GM19043 (cell line): Measurements from ENCODE around the gene FMO2.
A peak's percentile ranks its signal among the peaks of the same experiment; 100 is the strongest.

Experiments
- ATAC-seq: cut with Tn5 transposase; IDR thresholded peaks from one replicate; pipeline ENCODE4 v1.9.1; 2021; ENCODE audit warnings: low read depth; ENCODE audit not compliant: unreplicated experiment

The FMO2 gene

GRCh38 chr1:171173069-171173468, 12.0 kb upstream of the FMO2 start:
- ATAC-seq: no peak

GRCh38 chr1:171174560-171175294, 10.4 kb upstream of the FMO2 start:
- ATAC-seq: no peak

- ATAC-seq: no peak
Measured at GRCh38 chr1:171177261-171177660, 7.8 kb upstream of the FMO2 start.

GRCh38 chr1:171179318-171180227, 5.5 kb upstream of the FMO2 start:
- no peak for ATAC-seq

GRCh38 chr1:171180670-171181069, 4.4 kb upstream of the FMO2 start:
- no peak for ATAC-seq

GRCh38 chr1:171188388-171189266, 3.5 kb downstream of the FMO2 start:
- peak; percentile 87 for ATAC-seq

- ATAC-seq: no peak
Measured at GRCh38 chr1:171191992-171192391, 6.9 kb downstream of the FMO2 start.

- no peak for ATAC-seq
Measured at GRCh38 chr1:171195767-171196166, 10.7 kb downstream of the FMO2 start.

GRCh38 chr1:171196351-171196750, 11.3 kb downstream of the FMO2 start:
- ATAC-seq: no peak

GRCh38 chr1:171198081-171198480, 13.0 kb downstream of the FMO2 start:
- ATAC-seq: no peak

GRCh38 chr1:171204296-171204695, 19.2 kb downstream of the FMO2 start:
- ATAC-seq: no peak

- no peak for ATAC-seq
Measured at GRCh38 chr1:171206204-171206977, 21.3 kb downstream of the FMO2 start.

GRCh38 chr1:171206978-171207355, 21.9 kb downstream of the FMO2 start:
- ATAC-seq: no peak

GRCh38 chr1:171207377-171207776, 22.3 kb downstream of the FMO2 start:
- ATAC-seq: no peak

GRCh38 chr1:171210355-171210754, 25.3 kb downstream of the FMO2 start:
- ATAC-seq: no peak

GRCh38 chr1:171212607-171213351, 27.7 kb downstream of the FMO2 start:
- ATAC-seq: no peak

- no peak for ATAC-seq
Measured at GRCh38 chr1:171213559-171214454, 28.7 kb downstream of the FMO2 start.

- ATAC-seq: no peak
Measured at GRCh38 chr1:171217658-171218443, 32.8 kb downstream of the FMO2 start.
